HK-2 (cell line): Measurements from ENCODE around the gene ZDBF2.
"Not testable (repeated sequence)": the region's sequence is repeated elsewhere in the genome, so short reads cannot be mapped to it uniquely, and the experiment has no call there.

Experiments used
- DNase-seq: peaks from one replicate; pipeline ENCODE4 v3.0.0-alpha.2; 2018; ENCODE audit not compliant: unreplicated experiment

ZDBF2 gene

GRCh38 chr2:206274434-206275311 is at the start of gene ZDBF2:
ZDBF2 (plus strand) TSS chr2:206274663; CDS start chr2:206281850, 7,187 bp downstream.
- DNase-seq = peak; percentile 69

- no peak for DNase-seq
Observed at GRCh38 chr2:206225435-206226232, 48.8 kb upstream of the ZDBF2 start.

GRCh38 chr2:206228636-206229035 is 45.8 kb upstream of the ZDBF2 start:
- not testable (repeated sequence) for DNase-seq

GRCh38 chr2:206229642-206230041 is 44.8 kb upstream of the ZDBF2 start:
- DNase-seq = no peak

- DNase-seq = no peak
Observed at GRCh38 chr2:206230060-206230762, 44.3 kb upstream of the ZDBF2 start.

GRCh38 chr2:206231669-206232286 is 42.7 kb upstream of the ZDBF2 start:
- no peak for DNase-seq

GRCh38 chr2:206232287-206233035 is 42.0 kb upstream of the ZDBF2 start:
- DNase-seq = no peak

GRCh38 chr2:206239157-206239556 is 35.3 kb upstream of the ZDBF2 start:
- no peak for DNase-seq

- no peak for DNase-seq
Observed at GRCh38 chr2:206240327-206240726, 34.1 kb upstream of the ZDBF2 start.

GRCh38 chr2:206241736-206242135 is 32.7 kb upstream of the ZDBF2 start:
- no peak for DNase-seq

- no peak for DNase-seq
Observed at GRCh38 chr2:206245265-206245672, 29.2 kb upstream of the ZDBF2 start.

GRCh38 chr2:206250041-206250897 is 24.2 kb upstream of the ZDBF2 start:
- no peak for DNase-seq

GRCh38 chr2:206253125-206253776 is 21.2 kb upstream of the ZDBF2 start:
- DNase-seq = no peak

- DNase-seq = no peak
Observed at GRCh38 chr2:206253777-206254166, 20.7 kb upstream of the ZDBF2 start.

- DNase-seq = no peak
Observed at GRCh38 chr2:206255003-206255402, 19.5 kb upstream of the ZDBF2 start.

GRCh38 chr2:206256706-206257205 is 17.7 kb upstream of the ZDBF2 start:
- DNase-seq = no peak

- no peak for DNase-seq
Observed at GRCh38 chr2:206257350-206257749, 17.1 kb upstream of the ZDBF2 start.

GRCh38 chr2:206257861-206258260 is 16.6 kb upstream of the ZDBF2 start:
- DNase-seq = no peak

GRCh38 chr2:206258615-206259014 is 15.8 kb upstream of the ZDBF2 start:
- not testable (repeated sequence) for DNase-seq
